KBM-7 (cell line): ENCODE measurements around the gene MPC1.
A peak's percentile ranks its signal among the peaks of the same experiment; 100 is the strongest.
"Not testable (repeated sequence)": the region's sequence is repeated elsewhere in the genome, so short reads cannot be mapped to it uniquely, and the experiment has no call there.

Source experiments
- DNase-seq: peaks from one replicate; pipeline ENCODE4 v3.0.0-alpha.2; 2015
- in situ Hi-C: fragments of 300-500 bp; cut with MboI; formaldehyde crosslinking; loops from 2 replicates; pipeline ENCODE4 v1.14.3; 2020; ENCODE audit warnings: low sequenced_read_pairs, low pct_unique_long_range_greater_than_20kb, mixed read lengths

MPC1 gene

GRCh38 chr6:166386111-166386510, 3.4 kb upstream of the MPC1 start:
- DNase-seq, result no peak
- in situ Hi-C loops, result no loop called here

GRCh38 chr6:166383802-166384363, 1.1 kb upstream of the MPC1 start:
- DNase-seq, in situ Hi-C loops: not testable (repeated sequence)

GRCh38 chr6:166382500-166382932, 224 bp downstream of the MPC1 start:
- in situ Hi-C loops, result no loop called here
- no peak for DNase-seq

- in situ Hi-C loops, result no loop called here
- DNase-seq, result peak; percentile 76
Measured at GRCh38 chr6:166381733-166382499, 824 bp downstream of the MPC1 start.

DNA sequence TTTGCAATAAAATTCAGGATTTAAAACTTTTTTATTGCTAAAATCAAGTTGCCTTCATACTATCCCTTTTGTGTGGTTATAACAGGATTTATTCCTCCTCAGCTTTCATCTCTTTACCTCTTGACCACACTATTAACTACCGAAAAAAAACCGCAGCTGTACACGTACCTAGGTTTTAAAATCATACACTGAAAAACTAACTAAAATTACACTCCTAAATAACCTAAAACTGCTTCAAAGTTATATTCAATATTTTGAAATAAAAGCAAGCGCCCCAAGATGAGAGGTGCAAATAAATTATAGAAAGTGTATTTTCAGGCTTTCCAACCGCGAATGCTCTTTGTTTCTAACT, 1.4 kb downstream of the MPC1 start:
- in situ Hi-C loops, result no loop called here
- DNase-seq, result no peak

DNA sequence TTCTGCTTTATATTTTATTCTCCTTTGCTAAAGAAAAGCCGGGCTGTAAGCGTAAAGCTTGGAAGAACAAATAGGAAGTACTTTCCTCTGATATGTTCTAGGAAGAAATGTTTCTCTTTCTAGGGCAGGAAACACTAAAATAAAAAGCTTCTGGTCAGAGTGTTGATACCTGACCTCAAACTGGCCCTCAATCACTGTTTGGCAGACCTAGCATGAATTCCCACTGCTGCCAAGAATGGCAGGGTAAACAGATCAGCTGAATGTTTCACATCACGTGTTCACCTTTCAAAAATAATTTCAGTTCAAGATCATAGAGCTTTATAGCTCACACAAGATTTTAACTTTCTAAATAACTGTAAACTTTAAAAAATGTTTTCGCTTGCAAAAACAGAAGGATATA, 2.9 kb downstream of the MPC1 start:
- no peak for DNase-seq
- in situ Hi-C loops, result no loop called here

DNA sequence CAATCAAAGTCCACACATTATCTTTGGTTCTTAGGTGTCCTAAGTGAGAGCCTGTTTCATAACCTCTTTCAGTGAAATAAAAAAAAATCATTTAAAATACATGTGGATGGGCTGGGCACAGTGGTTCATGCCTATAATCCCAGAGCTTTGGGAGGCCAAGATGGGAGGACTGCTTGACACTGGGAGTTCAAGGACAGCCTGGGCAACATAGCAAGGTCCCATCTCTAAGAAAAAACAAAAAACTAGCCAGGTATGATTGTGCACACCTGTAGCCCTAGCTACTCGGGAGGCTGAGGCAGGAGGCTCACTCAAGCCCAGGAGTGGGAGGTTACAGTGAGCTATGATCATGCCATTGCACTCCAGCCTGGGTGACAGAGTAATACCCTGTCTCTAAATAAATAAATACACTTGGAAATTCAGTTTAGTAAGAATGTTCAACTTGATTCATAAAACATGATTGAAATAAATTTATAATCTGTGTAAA, 3.6 kb downstream of the MPC1 start:
- in situ Hi-C loops, result no loop called here
- DNase-seq, result no peak

GRCh38 chr6:166377721-166378120, 5.0 kb downstream of the MPC1 start:
- no peak for DNase-seq
- in situ Hi-C loops, result no loop called here

DNA sequence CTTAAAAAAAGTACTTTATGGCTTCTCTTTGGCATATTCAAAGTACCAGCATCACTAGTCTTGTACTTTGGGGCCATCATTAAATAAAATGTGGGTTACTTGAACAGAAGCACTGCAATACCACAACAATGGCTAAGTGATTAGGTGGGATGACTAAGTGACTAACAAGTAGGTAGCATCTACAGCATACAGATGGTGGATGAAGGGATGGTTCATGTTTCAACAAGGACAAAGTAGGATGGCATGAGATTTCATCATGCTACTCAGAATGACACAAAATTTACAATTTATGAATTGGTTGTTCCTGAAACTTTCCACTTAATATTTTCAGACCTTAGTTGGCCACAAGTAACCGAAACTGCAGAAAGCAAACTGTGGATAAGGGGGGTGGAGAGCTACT, 7.7 kb downstream of the MPC1 start:
- in situ Hi-C loops, result no loop called here

GRCh38 chr6:166370489-166370888, 12.3 kb downstream of the MPC1 start:
- in situ Hi-C loops, result no loop called here
- no peak for DNase-seq

More for the DNA sequence above, 7.7 kb downstream of the MPC1 start:
- no peak for DNase-seq

- DNase-seq, result no peak
Measured at GRCh38 chr6:166369782-166370181, 13.0 kb downstream of the MPC1 start.

GRCh38 chr6:166366921-166367320, 15.8 kb downstream of the MPC1 start:
- in situ Hi-C loops, result no loop called here
- DNase-seq, result no peak

More at GRCh38 chr6:166369782-166370181, 13.0 kb downstream of the MPC1 start:
- in situ Hi-C loops, result no loop called here

- in situ Hi-C loops, result no loop called here
- DNase-seq, result no peak
Measured at GRCh38 chr6:166365806-166366205, 16.9 kb downstream of the MPC1 start.

DNA sequence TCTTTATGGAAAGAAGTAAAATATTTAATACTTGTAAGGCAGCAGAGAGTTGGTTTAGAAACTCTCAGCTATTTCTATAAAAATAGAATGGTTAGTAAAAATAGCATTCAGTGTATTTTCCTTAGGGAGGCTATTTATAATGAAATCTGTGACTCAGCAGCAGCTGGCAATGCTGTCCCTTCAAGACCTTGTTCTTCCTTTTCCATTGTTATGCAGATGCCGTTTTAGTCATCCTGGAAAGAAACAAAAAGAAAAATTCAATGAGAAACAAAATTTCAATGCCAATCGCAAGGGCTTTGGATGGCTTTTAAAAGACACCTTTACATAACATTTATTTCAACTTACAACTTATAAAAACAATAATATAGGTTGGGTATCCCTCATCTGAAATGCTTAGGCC, 17.5 kb downstream of the MPC1 start:
- in situ Hi-C loops, result no loop called here
- DNase-seq, result no peak

DNA sequence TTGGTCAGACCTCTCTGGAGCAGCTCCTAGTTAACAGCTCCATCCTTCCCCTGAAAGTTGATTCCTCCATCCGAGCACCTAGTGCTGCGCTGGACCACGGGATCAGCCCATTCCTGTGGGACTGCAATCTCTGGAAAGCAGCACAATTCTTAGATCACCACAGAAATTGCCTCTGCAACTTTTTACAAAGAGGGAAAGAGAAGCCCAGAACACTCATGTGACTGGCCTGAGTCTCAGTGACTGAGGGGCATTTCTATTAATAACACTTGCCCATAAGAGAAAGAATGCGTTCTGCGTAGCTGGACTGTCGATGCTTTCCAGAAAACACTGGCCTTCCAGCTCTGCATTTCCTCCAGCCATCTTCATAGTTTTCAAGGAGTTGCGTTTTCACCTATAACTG, 18.3 kb downstream of the MPC1 start:
- no peak for DNase-seq
- in situ Hi-C loops, result no loop called here

- DNase-seq, in situ Hi-C loops: not testable (repeated sequence)
Measured at GRCh38 chr6:166362427-166362826, 20.3 kb downstream of the MPC1 start.

GRCh38 chr6:166361077-166361429, 21.7 kb downstream of the MPC1 start:
- in situ Hi-C loops, result no loop called here

DNA sequence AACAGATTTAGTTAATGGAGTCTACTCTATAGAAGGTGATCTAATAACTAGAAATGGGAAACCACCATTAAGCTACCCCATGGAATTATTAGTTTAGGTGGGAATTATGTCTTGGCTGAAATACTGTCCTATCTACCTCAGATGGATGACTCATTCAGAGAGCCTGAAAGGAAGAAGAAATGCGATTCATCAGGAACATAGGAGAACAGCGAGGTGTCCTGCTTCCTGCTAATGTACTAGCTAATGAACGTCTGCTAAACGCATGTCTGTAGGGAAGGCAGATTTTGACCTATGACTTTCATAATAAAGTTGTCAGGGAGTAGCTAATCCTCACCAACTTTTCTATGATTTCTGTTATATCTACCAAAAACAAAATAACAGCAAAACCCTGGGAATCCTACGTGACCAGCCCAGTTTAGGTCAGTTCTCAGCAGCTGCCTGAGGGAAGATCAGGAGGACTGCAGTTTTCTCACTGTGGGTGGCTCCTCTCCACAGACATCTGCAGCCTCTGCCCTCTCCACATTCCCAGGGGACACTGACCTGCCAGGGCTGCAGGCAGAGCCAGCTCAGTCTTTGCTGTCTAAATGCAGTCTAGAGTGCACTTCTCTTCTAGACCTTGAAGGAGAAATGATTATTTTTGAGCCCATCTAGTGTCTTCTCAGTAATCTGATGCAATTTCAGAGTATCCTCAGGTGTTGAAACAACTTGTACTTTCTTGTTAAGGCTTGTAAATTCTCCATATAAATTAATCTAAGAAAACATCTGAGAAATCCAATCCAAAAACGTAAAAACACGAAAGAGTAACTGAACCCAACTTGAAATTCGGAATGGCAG, 22.3 kb downstream of the MPC1 start:
- in situ Hi-C loops, result no loop called here
- DNase-seq, result no peak

More at GRCh38 chr6:166361077-166361429, 21.7 kb downstream of the MPC1 start:
- DNase-seq, result no peak

- no peak for DNase-seq
- in situ Hi-C loops, result no loop called here
Measured at GRCh38 chr6:166355552-166355951, 27.2 kb downstream of the MPC1 start.

- no peak for DNase-seq
- in situ Hi-C loops, result no loop called here
Measured at GRCh38 chr6:166354965-166355364, 27.8 kb downstream of the MPC1 start.
